HG02623 (cell line): ENCODE results near the gene ESR2.
"Not testable (repeated sequence)": the region's sequence is repeated elsewhere in the genome, so short reads cannot be mapped to it uniquely, and the experiment has no call there.

Source experiments
- ATAC-seq: cut with Tn5 transposase; IDR thresholded peaks from one replicate; pipeline ENCODE4 v1.9.1; 2021; ENCODE audit warnings: moderate library complexity; ENCODE audit not compliant: unreplicated experiment

ESR2 gene

DNA sequence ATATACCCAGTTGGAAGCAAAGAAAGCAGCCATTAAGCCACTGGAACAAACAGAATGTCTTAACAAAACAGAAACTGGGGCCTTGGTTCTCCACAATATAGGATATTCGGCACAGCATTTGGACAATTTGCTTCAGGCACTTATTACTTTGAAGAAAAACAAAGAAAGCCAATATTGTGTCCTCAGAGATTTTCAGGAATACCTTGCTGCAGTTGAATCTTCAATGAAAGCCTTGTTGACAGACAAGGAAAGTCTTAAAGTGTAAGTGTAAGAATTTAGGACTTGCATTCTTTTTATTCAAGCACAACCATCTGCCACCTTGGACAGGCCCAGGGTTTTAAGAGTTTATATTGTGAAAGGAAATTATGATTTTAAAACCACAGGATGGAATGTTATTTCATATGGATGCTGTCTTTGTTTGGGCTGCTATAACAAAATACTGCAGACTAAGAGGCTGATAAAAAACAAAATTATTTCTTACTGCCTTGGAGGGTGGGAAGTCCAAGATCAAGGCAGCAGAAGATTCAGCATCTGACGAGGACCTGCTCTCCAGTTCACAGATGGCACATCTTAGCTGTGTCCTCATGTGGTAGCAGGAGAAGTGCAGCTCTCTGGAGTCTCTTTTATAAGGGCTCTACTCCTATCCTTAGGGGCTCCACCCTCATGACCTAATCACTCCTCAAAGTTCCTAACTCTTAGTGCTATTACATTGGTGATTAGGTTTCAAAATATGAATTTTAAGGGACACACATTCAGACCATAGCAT is 244.4 kb downstream of the ESR2 start:
- no peak for ATAC-seq

DNA sequence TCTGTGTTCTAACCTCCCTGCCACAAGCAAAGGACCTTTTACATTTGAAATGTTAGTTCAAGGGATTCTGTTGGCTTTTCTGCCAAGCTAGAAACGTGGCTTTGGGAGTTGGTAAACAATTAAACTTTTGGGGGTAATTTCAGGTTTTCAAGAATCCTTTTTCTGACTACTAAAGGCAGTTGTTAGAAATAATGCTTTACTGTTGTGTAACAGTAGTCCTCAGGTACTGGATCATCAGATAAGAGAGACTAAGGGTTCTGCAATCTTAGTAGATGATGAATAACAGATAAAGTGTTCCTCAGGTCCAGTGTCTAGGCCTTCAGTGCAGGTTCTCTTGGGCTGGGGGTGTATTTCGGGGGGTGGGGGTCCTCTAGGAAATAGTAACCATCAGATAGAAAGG is 249.1 kb downstream of the ESR2 start:
- no peak for ATAC-seq

GRCh38 chr14:64043296-64043695 is 250.9 kb downstream of the ESR2 start:
- not testable (repeated sequence) for ATAC-seq

GRCh38 chr14:64040044-64040443 is 254.1 kb downstream of the ESR2 start:
- no peak for ATAC-seq

GRCh38 chr14:64038841-64039542 is 255.2 kb downstream of the ESR2 start:
- no peak for ATAC-seq

GRCh38 chr14:64037869-64038745 is 256.1 kb downstream of the ESR2 start:
- ATAC-seq = not testable (repeated sequence)

- ATAC-seq = no peak
Observed at GRCh38 chr14:64035143-64035542, 259.0 kb downstream of the ESR2 start.
